ENCODE results near the gene ZNF57. TPM values are rescaled to one million over a fixed set of nuclear protein-coding genes. Genes with fewer than 3 reads are reported as not detected.
"Not testable (repeated sequence)": the region's sequence is repeated elsewhere in the genome, so short reads cannot be mapped to it uniquely, and the experiment has no call there.

The ZNF57 gene
- total RNA-seq, 1 experiment from 2014 or later, result 4.8 TPM

GRCh38 chr19:2896694-2897093 is 4.0 kb upstream of the ZNF57 start:
- intact Hi-C loops (cut with micrococcal nuclease), result no loop called here
- Mint-ChIP-seq H3K27ac (ENCODE audit: low read depth, unreplicated experiment) (no peak overlapping the region), H3K27me3 (ENCODE audit: insufficient read depth, unreplicated experiment) (no peaks in the 10 kb centered on the region), H3K4me1 (ENCODE audit: insufficient read depth, unreplicated experiment) (peaks cover 3% of the 10 kb centered on the region), H3K9me3 (ENCODE audit: unreplicated experiment) (no peaks in the 10 kb centered on the region), H3K4me3 (ENCODE audit: unreplicated experiment) (no peak overlapping the region), H3K36me3 (ENCODE audit: insufficient read depth, unreplicated experiment) (no peaks in the 10 kb centered on the region)
- ChIA-PET POLR2A (interaction anchor here (0.5 to 1.1 kb wide), 2 partner anchors 9 to 1159 kb away, joined by 3 to 8 read pairs; no protein-coding TSS in a partner anchor), CTCF (interaction anchor here (1.0 kb wide), 1 partner anchor 9 kb away, joined by 3 read pairs; no protein-coding TSS in a partner anchor)
- no peak for TF ChIP-seq CTCF (IDR thresholded peaks at IDR 0.05; ENCODE audit: unreplicated experiment)
- no peak for DNase-seq (ENCODE audit: unreplicated experiment)
- no TSS peak for BruUV-seq (replicated peaks)

- intact Hi-C loops (cut with micrococcal nuclease), result no loop called here
Measured at GRCh38 chr19:2902590-2903218, 2.0 kb downstream of the ZNF57 start.

GRCh38 chr19:2903326-2903725 is 2.6 kb downstream of the ZNF57 start:
- H3K4me3 Mint-ChIP-seq (ENCODE audit: unreplicated experiment); intact Hi-C loops (cut with micrococcal nuclease); BruUV-seq (replicated peaks); H3K27me3 Mint-ChIP-seq (ENCODE audit: insufficient read depth, unreplicated experiment); CTCF ChIA-PET; H3K9me3 Mint-ChIP-seq (ENCODE audit: unreplicated experiment); DNase-seq (ENCODE audit: unreplicated experiment): not testable (repeated sequence)
- Mint-ChIP-seq H3K27ac (ENCODE audit: low read depth, unreplicated experiment) (peak overlapping the region; percentile 27), H3K4me1 (ENCODE audit: insufficient read depth, unreplicated experiment) (peaks cover 23% of the 10 kb centered on the region), H3K36me3 (ENCODE audit: insufficient read depth, unreplicated experiment) (peaks cover 19% of the 10 kb centered on the region)
- POLR2A ChIA-PET, result interaction anchor here (1.0 to 3.6 kb wide), 3 partner anchors 20 to 47 kb away, joined by 4 to 37 read pairs (median 9); no protein-coding TSS in a partner anchor

More at GRCh38 chr19:2902590-2903218, 2.0 kb downstream of the ZNF57 start:
- H3K27me3 Mint-ChIP-seq (ENCODE audit: insufficient read depth, unreplicated experiment), result no peaks in the 10 kb centered on the region
- H3K27ac Mint-ChIP-seq (ENCODE audit: low read depth, unreplicated experiment), result peak overlapping the region; percentile 94
- H3K4me3 Mint-ChIP-seq (ENCODE audit: unreplicated experiment), result peak overlapping the region; percentile 94
- ChIA-PET POLR2A (interaction anchor here (0.7 to 3.6 kb wide), 6 partner anchors 15 to 47 kb away, joined by 4 to 51 read pairs (median 12); no protein-coding TSS in a partner anchor), CTCF (no interaction called here)
- no peak for DNase-seq (ENCODE audit: unreplicated experiment)
- H3K4me1 Mint-ChIP-seq (ENCODE audit: insufficient read depth, unreplicated experiment), result peaks cover 23% of the 10 kb centered on the region
- BruUV-seq (replicated peaks), result no TSS peak
- TF ChIP-seq CTCF (IDR thresholded peaks at IDR 0.05; ENCODE audit: unreplicated experiment), result no peak
- peaks cover 19% of the 10 kb centered on the region for H3K36me3 Mint-ChIP-seq (ENCODE audit: insufficient read depth, unreplicated experiment)
- no peaks in the 10 kb centered on the region for H3K9me3 Mint-ChIP-seq (ENCODE audit: unreplicated experiment)

GRCh38 chr19:2905918-2906519 is 5.3 kb downstream of the ZNF57 start:
- Mint-ChIP-seq H3K27ac (ENCODE audit: low read depth, unreplicated experiment) (no peak overlapping the region), H3K9me3 (ENCODE audit: unreplicated experiment) (no peaks in the 10 kb centered on the region), H3K36me3 (ENCODE audit: insufficient read depth, unreplicated experiment) (peaks cover 19% of the 10 kb centered on the region), H3K4me1 (ENCODE audit: insufficient read depth, unreplicated experiment) (peaks cover 34% of the 10 kb centered on the region), H3K27me3 (ENCODE audit: insufficient read depth, unreplicated experiment) (no peaks in the 10 kb centered on the region), H3K4me3 (ENCODE audit: unreplicated experiment) (no peak overlapping the region)
- POLR2A ChIA-PET, result interaction anchor here (0.6 kb wide), 2 partner anchors 18 to 29 kb away, joined by 3 read pairs; no protein-coding TSS in a partner anchor
- CTCF ChIA-PET, result no interaction called here
- no TSS peak for BruUV-seq (replicated peaks)
- no peak for DNase-seq (ENCODE audit: unreplicated experiment)
- intact Hi-C loops (cut with micrococcal nuclease), result no loop called here
- no peak for TF ChIP-seq CTCF (IDR thresholded peaks at IDR 0.05; ENCODE audit: unreplicated experiment)

Measured in MCF 10A (cell line).